Brain microvascular endothelial cell (primary cell): Measurements from ENCODE around the gene RFTN1.

ENCODE experiments used
- DNase-seq: peaks from one replicate; pipeline ENCODE4 v3.0.0-alpha.2; 2020
- H3K27ac ChIP-seq: fragments of 250-450 bp; sonication (Bioruptor Pico); 2 replicates; pipeline ENCODE4 v1.5.1; 2020; ENCODE audit warnings: mild to moderate bottlenecking, moderate library complexity
- H3K27me3 ChIP-seq: fragments of 250-450 bp; sonication (Bioruptor Pico); replicated peaks from 2 replicates; pipeline ENCODE4 v1.5.1; 2020; ENCODE audit warnings: mild to moderate bottlenecking
- H3K36me3 ChIP-seq: fragments of 250-450 bp; sonication (Bioruptor Pico); replicated peaks from 2 replicates; pipeline ENCODE4 v1.5.1; 2020; ENCODE audit warnings: mild to moderate bottlenecking
- H3K4me3 ChIP-seq: 2 replicates; pipeline ENCODE4 v1.5.1; 2011; ENCODE audit warnings: low read depth, mild to moderate bottlenecking, control low read depth, low read length, moderate library complexity
- CTCF ChIP-seq: IDR thresholded peaks from 2 replicates; pipeline ENCODE4 v1.5.1; 2011; ENCODE audit warnings: low read depth, mild to moderate bottlenecking, moderate library complexity, low read length, control low read depth, inconsistent platforms; ENCODE audit errors: missing control alignments
- in situ Hi-C: cut with HindIII; loops from 2 replicates; pipeline ENCODE4 v1.10.0; 2017; ENCODE audit warnings: low sequenced_read_pairs, low pct_ligation_motif_present

RFTN1 gene

GRCh38 chr3:16349986-16350596 is 163.4 kb downstream of the RFTN1 start:
- DNase-seq: peak; percentile 61
- in situ Hi-C loops: no loop called here
- no peak overlapping the region for H3K27ac ChIP-seq
- peaks cover 12% of the 10 kb centered on the region for H3K36me3 ChIP-seq
- no peak for TF ChIP-seq CTCF
- H3K4me3 ChIP-seq: no peak overlapping the region
- no peaks in the 10 kb centered on the region for H3K27me3 ChIP-seq

GRCh38 chr3:16347548-16347947 is 166.0 kb downstream of the RFTN1 start:
- in situ Hi-C loops: no loop called here

GRCh38 chr3:16346413-16347081 is 167.0 kb downstream of the RFTN1 start:
- no peak for DNase-seq
- in situ Hi-C loops: no loop called here
- no peak overlapping the region for H3K4me3 ChIP-seq
- H3K27ac ChIP-seq: no peak overlapping the region
- H3K36me3 ChIP-seq: peaks cover 17% of the 10 kb centered on the region
- no peaks in the 10 kb centered on the region for H3K27me3 ChIP-seq
- TF ChIP-seq CTCF: no peak

More at GRCh38 chr3:16347548-16347947, 166.0 kb downstream of the RFTN1 start:
- Histone ChIP-seq H3K4me3 (no peak overlapping the region), H3K27me3 (no peaks in the 10 kb centered on the region), H3K27ac (no peak overlapping the region), H3K36me3 (peaks cover 17% of the 10 kb centered on the region)
- no peak for TF ChIP-seq CTCF
- no peak for DNase-seq

- Histone ChIP-seq H3K27ac (no peak overlapping the region), H3K36me3 (peaks cover 12% of the 10 kb centered on the region), H3K4me3 (no peak overlapping the region), H3K27me3 (no peaks in the 10 kb centered on the region)
- no peak for TF ChIP-seq CTCF
- in situ Hi-C loops: no loop called here
- DNase-seq: no peak
Measured at GRCh38 chr3:16343101-16343500, 170.4 kb downstream of the RFTN1 start.

- peak; percentile 93 for DNase-seq
- in situ Hi-C loops: no loop called here
- Histone ChIP-seq H3K27ac (no peak overlapping the region), H3K36me3 (peaks cover 2% of the 10 kb centered on the region), H3K27me3 (no peaks in the 10 kb centered on the region), H3K4me3 (no peak overlapping the region)
- TF ChIP-seq CTCF: no peak
Measured at GRCh38 chr3:16338999-16339398, 174.5 kb downstream of the RFTN1 start.
